Activated CD4-positive, alpha-beta T cell treated with anti-CD3 and anti-CD28 coated beads for 1 hour (primary cell): ENCODE results near the gene AUTS2.

Source experiments
- DNase-seq: peaks from one replicate; pipeline ENCODE4 v3.0.0-alpha.2; 2020

AUTS2 gene

GRCh38 chr7:70599446-70600190, 1001.3 kb downstream of the AUTS2 start:
- DNase-seq = no peak

GRCh38 chr7:70600993-70601392, 1002.7 kb downstream of the AUTS2 start:
- DNase-seq = no peak

GRCh38 chr7:70602117-70602516, 1003.8 kb downstream of the AUTS2 start:
- no peak for DNase-seq

GRCh38 chr7:70607281-70607680, 1009.0 kb downstream of the AUTS2 start:
- DNase-seq = no peak

- no peak for DNase-seq
These were observed 1009.5 kb downstream of the AUTS2 start for GRCh38 chr7:70607759-70608158.

- DNase-seq = no peak
These were observed 1010.0 kb downstream of the AUTS2 start for GRCh38 chr7:70608229-70608628.

GRCh38 chr7:70612811-70613210, 1014.5 kb downstream of the AUTS2 start:
- DNase-seq = no peak

GRCh38 chr7:70614237-70615045, 1016.2 kb downstream of the AUTS2 start:
- DNase-seq = no peak

GRCh38 chr7:70615066-70615606, 1016.9 kb downstream of the AUTS2 start:
- no peak for DNase-seq

- no peak for DNase-seq
These were observed 1017.9 kb downstream of the AUTS2 start for GRCh38 chr7:70616211-70616610.

GRCh38 chr7:70616821-70617220, 1018.5 kb downstream of the AUTS2 start:
- DNase-seq = no peak

- no peak for DNase-seq
These were observed 1019.8 kb downstream of the AUTS2 start for GRCh38 chr7:70618020-70618551.

GRCh38 chr7:70619130-70619529, 1020.9 kb downstream of the AUTS2 start:
- no peak for DNase-seq

- no peak for DNase-seq
These were observed 1021.4 kb downstream of the AUTS2 start for GRCh38 chr7:70619659-70620058.

- no peak for DNase-seq
These were observed 1022.2 kb downstream of the AUTS2 start for GRCh38 chr7:70620333-70621055.

GRCh38 chr7:70621954-70622600, 1023.8 kb downstream of the AUTS2 start:
- DNase-seq = no peak

GRCh38 chr7:70622936-70623335, 1024.7 kb downstream of the AUTS2 start:
- DNase-seq = no peak

GRCh38 chr7:70624500-70625103, 1026.3 kb downstream of the AUTS2 start:
- no peak for DNase-seq

- DNase-seq = no peak
These were observed 1029.2 kb downstream of the AUTS2 start for GRCh38 chr7:70627461-70627860.

- no peak for DNase-seq
These were observed 1032.2 kb downstream of the AUTS2 start for GRCh38 chr7:70630440-70630817.

GRCh38 chr7:70630818-70631457, 1032.7 kb downstream of the AUTS2 start:
- no peak for DNase-seq

GRCh38 chr7:70631718-70632117, 1033.4 kb downstream of the AUTS2 start:
- no peak for DNase-seq
